HEK293 (cell line): ENCODE results near the gene ERGIC1.

Experiments
- EGR2 ChIP-seq: fragments of 450-650 bp; formaldehyde crosslinking; IDR thresholded peaks from 2 replicates; pipeline ENCODE4 v1.5.1; 2016; ENCODE audit warnings: low read depth, missing biosample characterization, missing genetic modification characterization
- HOXA7 ChIP-seq: sonication (generic); formaldehyde crosslinking; IDR thresholded peaks from 2 replicates; pipeline ENCODE4 v1.8.1; 2022; ENCODE audit warnings: missing genetic modification reagents, borderline replicate concordance
- KLF10 ChIP-seq: fragments of 450-650 bp; IDR thresholded peaks from 2 replicates; pipeline ENCODE4 v1.5.1; 2018; ENCODE audit warnings: missing biosample characterization, mild to moderate bottlenecking, missing genetic modification characterization
- KLF8 ChIP-seq: fragments of 450-650 bp; formaldehyde crosslinking; IDR thresholded peaks from 2 replicates; pipeline ENCODE4 v1.5.1; 2016; ENCODE audit warnings: missing biosample characterization, missing genetic modification characterization
- SCRT1 ChIP-seq: fragments of 450-650 bp; formaldehyde crosslinking; IDR thresholded peaks from 2 replicates; pipeline ENCODE4 v1.5.1; 2016; ENCODE audit warnings: missing biosample characterization, missing genetic modification characterization, borderline replicate concordance
- SETDB1 ChIP-seq: IDR thresholded peaks from one replicate; pipeline ENCODE4 v1.6.1; 2017; ENCODE audit warnings: mild to moderate bottlenecking, low read length, moderate library complexity, mixed read lengths; ENCODE audit not compliant: insufficient read length
- TCF7L2 ChIP-seq: IDR thresholded peaks from 2 replicates; pipeline ENCODE4 v1.6.1; 2011; ENCODE audit warnings: low read depth, mild to moderate bottlenecking, inconsistent platforms, low read length, moderate library complexity, borderline replicate concordance
- ZBTB1 ChIP-seq: fragments of 450-650 bp; formaldehyde crosslinking; IDR thresholded peaks from 2 replicates; pipeline ENCODE4 v1.5.1; 2016; ENCODE audit warnings: missing biosample characterization, missing genetic modification characterization
- ZBTB21 ChIP-seq: fragments of 450-650 bp; formaldehyde crosslinking; IDR thresholded peaks from 2 replicates; pipeline ENCODE4 v1.5.1; 2017; ENCODE audit warnings: missing biosample characterization, missing genetic modification characterization
- ZEB2 ChIP-seq: fragments of 450-650 bp; formaldehyde crosslinking; IDR thresholded peaks from 2 replicates; pipeline ENCODE4 v1.5.1; 2016; ENCODE audit warnings: missing biosample characterization, missing genetic modification characterization
- ZFP69B ChIP-seq: fragments of 450-650 bp; formaldehyde crosslinking; IDR thresholded peaks from 2 replicates; pipeline ENCODE4 v1.5.1; 2016; ENCODE audit warnings: missing biosample characterization, missing genetic modification characterization
- ZNF114 ChIP-seq: fragments of 450-650 bp; formaldehyde crosslinking; IDR thresholded peaks from 2 replicates; pipeline ENCODE4 v1.5.0; 2017; ENCODE audit warnings: missing biosample characterization, missing genetic modification characterization
- ZNF133 ChIP-seq: fragments of 450-650 bp; formaldehyde crosslinking; IDR thresholded peaks from 2 replicates; pipeline ENCODE4 v1.5.1; 2016; ENCODE audit warnings: missing biosample characterization, missing genetic modification characterization
- ZNF140 ChIP-seq: fragments of 450-650 bp; formaldehyde crosslinking; IDR thresholded peaks from 2 replicates; pipeline ENCODE4 v1.5.1; 2016; ENCODE audit warnings: missing biosample characterization, missing genetic modification characterization
- ZNF211 ChIP-seq: fragments of 450-650 bp; formaldehyde crosslinking; IDR thresholded peaks from 2 replicates; pipeline ENCODE4 v1.5.1; 2016; ENCODE audit warnings: low read depth, missing biosample characterization, missing genetic modification characterization
- ZNF266 ChIP-seq: fragments of 450-650 bp; formaldehyde crosslinking; IDR thresholded peaks from 2 replicates; pipeline ENCODE4 v1.5.1; 2016; ENCODE audit warnings: missing biosample characterization, missing genetic modification characterization, low read depth
- ZNF324 ChIP-seq: fragments of 450-650 bp; formaldehyde crosslinking; IDR thresholded peaks from 2 replicates; pipeline ENCODE4 v1.5.1; 2016; ENCODE audit warnings: missing biosample characterization, missing genetic modification characterization
- ZNF354C ChIP-seq: fragments of 450-650 bp; formaldehyde crosslinking; IDR thresholded peaks from 2 replicates; pipeline ENCODE4 v1.5.1; 2016; ENCODE audit warnings: missing biosample characterization, missing genetic modification characterization, low read depth, borderline replicate concordance
- ZNF37A ChIP-seq: fragments of 450-650 bp; IDR thresholded peaks from 2 replicates; pipeline ENCODE4 v1.5.1; 2018; ENCODE audit warnings: missing biosample characterization, missing genetic modification characterization
- ZNF391 ChIP-seq: fragments of 450-650 bp; formaldehyde crosslinking; IDR thresholded peaks from 2 replicates; pipeline ENCODE4 v1.5.1; 2016; ENCODE audit warnings: low read depth, missing biosample characterization, missing genetic modification characterization, borderline replicate concordance
- ZNF404 ChIP-seq: fragments of 450-650 bp; formaldehyde crosslinking; IDR thresholded peaks from 2 replicates; pipeline ENCODE4 v1.5.1; 2017; ENCODE audit warnings: missing biosample characterization, missing genetic modification characterization
- ZNF530 ChIP-seq: fragments of 450-650 bp; formaldehyde crosslinking; IDR thresholded peaks from 2 replicates; pipeline ENCODE4 v1.5.1; 2016; ENCODE audit warnings: low read depth, missing biosample characterization, missing genetic modification characterization
- ZNF544 ChIP-seq: fragments of 450-650 bp; formaldehyde crosslinking; IDR thresholded peaks from 2 replicates; pipeline ENCODE4 v1.5.0; 2017; ENCODE audit warnings: missing biosample characterization, missing genetic modification characterization
- ZNF629 ChIP-seq: fragments of 450-650 bp; formaldehyde crosslinking; IDR thresholded peaks from 2 replicates; pipeline ENCODE4 v1.5.1; 2017; ENCODE audit warnings: missing biosample characterization, missing genetic modification characterization
- ZNF658 ChIP-seq: fragments of 450-650 bp; formaldehyde crosslinking; IDR thresholded peaks from 2 replicates; pipeline ENCODE4; 2016; ENCODE audit warnings: missing biosample characterization, missing genetic modification characterization
- ZNF747 ChIP-seq: fragments of 450-650 bp; formaldehyde crosslinking; IDR thresholded peaks from 2 replicates; pipeline ENCODE4 v1.5.1; 2016; ENCODE audit warnings: missing biosample characterization, missing genetic modification characterization
- ZNF777 ChIP-seq: fragments of 450-650 bp; formaldehyde crosslinking; IDR thresholded peaks from 2 replicates; pipeline ENCODE4 v1.5.1; 2017; ENCODE audit warnings: missing biosample characterization, missing genetic modification characterization, borderline replicate concordance
- ZSCAN30 ChIP-seq: fragments of 450-650 bp; IDR thresholded peaks from 2 replicates; pipeline ENCODE4 v1.5.1; 2018; ENCODE audit warnings: missing biosample characterization, mild to moderate bottlenecking, missing genetic modification characterization, moderate library complexity
- TF ChIP-seq, protein P1 (sequence below): fragments of 450-650 bp; formaldehyde crosslinking; IDR thresholded peaks from 2 replicates; pipeline ENCODE4 v1.5.1; 2016; ENCODE audit warnings: missing biosample characterization, missing genetic modification characterization
- TF ChIP-seq, protein P2 (sequence below): fragments of 450-650 bp; formaldehyde crosslinking; IDR thresholded peaks from 2 replicates; pipeline ENCODE4 v1.5.1; 2016; ENCODE audit warnings: missing biosample characterization, missing genetic modification characterization
- TF ChIP-seq, protein P3 (sequence below): fragments of 450-650 bp; formaldehyde crosslinking; IDR thresholded peaks from 2 replicates; pipeline ENCODE4 v1.5.1; 2016; ENCODE audit warnings: missing biosample characterization, missing genetic modification characterization
- TF ChIP-seq, protein P4 (sequence below): fragments of 450-650 bp; IDR thresholded peaks from 2 replicates; pipeline ENCODE4 v1.5.1; 2018; ENCODE audit warnings: missing biosample characterization, missing genetic modification characterization
- TF ChIP-seq, protein P5 (sequence below): fragments of 450-650 bp; formaldehyde crosslinking; IDR thresholded peaks from 2 replicates; pipeline ENCODE4 v1.5.1; 2016; ENCODE audit warnings: missing biosample characterization, missing genetic modification characterization, borderline replicate concordance

ERGIC1 gene

DNA sequence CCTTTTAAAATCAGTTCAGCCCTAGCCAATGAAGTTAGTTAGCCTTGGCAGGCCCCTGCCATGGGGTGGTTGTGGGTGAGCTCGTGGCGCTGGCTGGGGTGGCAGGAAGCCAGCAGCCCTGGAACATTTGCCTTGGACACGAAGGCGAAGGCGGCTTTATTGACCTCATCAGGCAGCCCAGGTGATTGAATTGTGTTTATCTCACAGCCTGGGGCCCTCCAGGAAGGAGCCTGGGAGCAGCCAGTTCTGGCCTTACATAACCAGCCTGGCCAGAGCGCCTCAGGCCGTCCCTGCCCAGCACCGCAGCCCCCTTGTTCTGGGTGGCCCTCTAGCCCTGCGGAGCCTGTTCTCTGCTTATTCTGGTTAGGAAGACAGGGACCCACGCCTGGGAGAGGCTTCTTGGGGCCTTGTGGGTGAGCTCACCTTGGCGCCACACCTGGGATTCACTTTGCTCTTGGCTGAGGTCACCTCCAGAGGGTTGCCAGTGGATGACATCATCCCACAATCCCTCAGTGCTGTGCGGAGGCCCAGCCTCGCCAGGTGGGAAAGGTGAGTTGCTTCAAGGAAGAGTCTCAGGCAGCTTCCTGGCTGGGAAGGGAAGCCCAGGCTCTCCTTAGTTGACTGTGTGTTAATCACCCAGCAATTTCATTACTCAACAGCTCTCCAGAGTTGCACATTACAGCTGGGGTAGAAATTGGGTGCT is 70.7 kb downstream of the ERGIC1 start (continued):
- TF ChIP-seq, protein P1, sequence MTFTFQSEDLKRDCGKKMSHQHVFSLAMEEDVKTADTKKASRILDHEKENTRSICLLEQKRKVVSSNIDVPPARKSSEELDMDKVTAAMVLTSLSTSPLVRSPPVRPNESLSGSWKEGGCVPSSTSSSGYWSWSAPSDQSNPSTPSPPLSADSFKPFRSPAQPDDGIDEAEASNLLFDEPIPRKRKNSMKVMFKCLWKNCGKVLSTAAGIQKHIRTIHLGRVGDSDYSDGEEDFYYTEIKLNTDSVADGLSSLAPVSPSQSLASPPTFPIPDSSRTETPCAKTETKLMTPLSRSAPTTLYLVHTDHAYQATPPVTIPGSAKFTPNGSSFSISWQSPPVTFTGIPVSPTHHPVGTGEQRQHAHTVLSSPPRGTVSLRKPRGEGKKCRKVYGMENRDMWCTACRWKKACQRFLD (tag by site-specific recombination), result no peak
- no peak for TF ChIP-seq TCF7L2
- TF ChIP-seq ZNF404 (tag by site-specific recombination), result no peak
- no peak for TF ChIP-seq ZNF133 (tag by site-specific recombination)
- no peak for TF ChIP-seq ZNF324 (tag by site-specific recombination)
- no peak for TF ChIP-seq SCRT1
- TF ChIP-seq ZNF747 (tag by site-specific recombination), result no peak
- TF ChIP-seq, protein P2, sequence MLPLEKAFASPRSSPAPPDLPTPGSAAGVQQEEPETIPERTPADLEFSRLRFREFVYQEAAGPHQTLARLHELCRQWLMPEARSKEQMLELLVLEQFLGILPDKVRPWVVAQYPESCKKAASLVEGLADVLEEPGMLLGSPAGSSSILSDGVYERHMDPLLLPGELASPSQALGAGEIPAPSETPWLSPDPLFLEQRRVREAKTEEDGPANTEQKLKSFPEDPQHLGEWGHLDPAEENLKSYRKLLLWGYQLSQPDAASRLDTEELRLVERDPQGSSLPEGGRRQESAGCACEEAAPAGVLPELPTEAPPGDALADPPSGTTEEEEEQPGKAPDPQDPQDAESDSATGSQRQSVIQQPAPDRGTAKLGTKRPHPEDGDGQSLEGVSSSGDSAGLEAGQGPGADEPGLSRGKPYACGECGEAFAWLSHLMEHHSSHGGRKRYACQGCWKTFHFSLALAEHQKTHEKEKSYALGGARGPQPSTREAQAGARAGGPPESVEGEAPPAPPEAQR (tag by site-specific recombination), result no peak
- no peak; the same call in 1 of the 2 replicates for TF ChIP-seq EGR2 (tag by site-specific recombination)
- TF ChIP-seq KLF10 (tag by site-specific recombination), result peak; percentile 26; the same call in 1 of the 2 replicates
- TF ChIP-seq ZBTB21 (tag by site-specific recombination), result no peak
- no peak for TF ChIP-seq ZNF354C (tag by site-specific recombination)
- TF ChIP-seq ZNF629 (tag by site-specific recombination), result peak; percentile 69
- no peak for TF ChIP-seq ZNF391 (tag by site-specific recombination)
- no peak for TF ChIP-seq ZFP69B (tag by site-specific recombination)
- no peak for TF ChIP-seq ZNF266
- TF ChIP-seq, protein P3, sequence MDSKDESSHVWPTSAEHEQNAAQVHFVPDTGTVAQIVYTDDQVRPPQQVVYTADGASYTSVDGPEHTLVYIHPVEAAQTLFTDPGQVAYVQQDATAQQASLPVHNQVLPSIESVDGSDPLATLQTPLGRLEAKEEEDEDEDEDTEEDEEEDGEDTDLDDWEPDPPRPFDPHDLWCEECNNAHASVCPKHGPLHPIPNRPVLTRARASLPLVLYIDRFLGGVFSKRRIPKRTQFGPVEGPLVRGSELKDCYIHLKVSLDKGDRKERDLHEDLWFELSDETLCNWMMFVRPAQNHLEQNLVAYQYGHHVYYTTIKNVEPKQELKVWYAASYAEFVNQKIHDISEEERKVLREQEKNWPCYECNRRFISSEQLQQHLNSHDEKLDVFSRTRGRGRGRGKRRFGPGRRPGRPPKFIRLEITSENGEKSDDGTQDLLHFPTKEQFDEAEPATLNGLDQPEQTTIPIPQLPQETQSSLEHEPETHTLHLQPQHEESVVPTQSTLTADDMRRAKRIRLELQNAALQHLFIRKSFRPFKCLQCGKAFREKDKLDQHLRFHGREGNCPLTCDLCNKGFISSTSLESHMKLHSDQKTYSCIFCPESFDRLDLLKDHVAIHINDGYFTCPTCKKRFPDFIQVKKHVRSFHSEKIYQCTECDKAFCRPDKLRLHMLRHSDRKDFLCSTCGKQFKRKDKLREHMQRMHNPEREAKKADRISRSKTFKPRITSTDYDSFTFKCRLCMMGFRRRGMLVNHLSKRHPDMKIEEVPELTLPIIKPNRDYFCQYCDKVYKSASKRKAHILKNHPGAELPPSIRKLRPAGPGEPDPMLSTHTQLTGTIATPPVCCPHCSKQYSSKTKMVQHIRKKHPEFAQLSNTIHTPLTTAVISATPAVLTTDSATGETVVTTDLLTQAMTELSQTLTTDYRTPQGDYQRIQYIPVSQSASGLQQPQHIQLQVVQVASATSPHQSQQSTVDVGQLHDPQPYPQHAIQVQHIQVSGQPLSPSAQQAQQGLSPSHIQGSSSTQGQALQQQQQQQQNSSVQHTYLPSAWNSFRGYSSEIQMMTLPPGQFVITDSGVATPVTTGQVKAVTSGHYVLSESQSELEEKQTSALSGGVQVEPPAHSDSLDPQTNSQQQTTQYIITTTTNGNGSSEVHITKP (tag by site-specific recombination), result peak; percentile 77
- 0 out of 2 replicates have a peak, but pooled peaks have one; percentile 24 for TF ChIP-seq ZSCAN30 (tag by site-specific recombination)
- TF ChIP-seq ZNF211 (tag by site-specific recombination), result no peak
- no peak for TF ChIP-seq ZNF544 (tag by site-specific recombination)
- TF ChIP-seq, protein P4, sequence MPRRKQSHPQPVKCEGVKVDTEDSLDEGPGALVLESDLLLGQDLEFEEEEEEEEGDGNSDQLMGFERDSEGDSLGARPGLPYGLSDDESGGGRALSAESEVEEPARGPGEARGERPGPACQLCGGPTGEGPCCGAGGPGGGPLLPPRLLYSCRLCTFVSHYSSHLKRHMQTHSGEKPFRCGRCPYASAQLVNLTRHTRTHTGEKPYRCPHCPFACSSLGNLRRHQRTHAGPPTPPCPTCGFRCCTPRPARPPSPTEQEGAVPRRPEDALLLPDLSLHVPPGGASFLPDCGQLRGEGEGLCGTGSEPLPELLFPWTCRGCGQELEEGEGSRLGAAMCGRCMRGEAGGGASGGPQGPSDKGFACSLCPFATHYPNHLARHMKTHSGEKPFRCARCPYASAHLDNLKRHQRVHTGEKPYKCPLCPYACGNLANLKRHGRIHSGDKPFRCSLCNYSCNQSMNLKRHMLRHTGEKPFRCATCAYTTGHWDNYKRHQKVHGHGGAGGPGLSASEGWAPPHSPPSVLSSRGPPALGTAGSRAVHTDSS (tag by site-specific recombination), result no peak
- TF ChIP-seq SETDB1, result no peak
- no peak for TF ChIP-seq ZNF530 (tag by site-specific recombination)
- TF ChIP-seq ZBTB1 (tag by site-specific recombination), result no peak
- TF ChIP-seq, protein P5, sequence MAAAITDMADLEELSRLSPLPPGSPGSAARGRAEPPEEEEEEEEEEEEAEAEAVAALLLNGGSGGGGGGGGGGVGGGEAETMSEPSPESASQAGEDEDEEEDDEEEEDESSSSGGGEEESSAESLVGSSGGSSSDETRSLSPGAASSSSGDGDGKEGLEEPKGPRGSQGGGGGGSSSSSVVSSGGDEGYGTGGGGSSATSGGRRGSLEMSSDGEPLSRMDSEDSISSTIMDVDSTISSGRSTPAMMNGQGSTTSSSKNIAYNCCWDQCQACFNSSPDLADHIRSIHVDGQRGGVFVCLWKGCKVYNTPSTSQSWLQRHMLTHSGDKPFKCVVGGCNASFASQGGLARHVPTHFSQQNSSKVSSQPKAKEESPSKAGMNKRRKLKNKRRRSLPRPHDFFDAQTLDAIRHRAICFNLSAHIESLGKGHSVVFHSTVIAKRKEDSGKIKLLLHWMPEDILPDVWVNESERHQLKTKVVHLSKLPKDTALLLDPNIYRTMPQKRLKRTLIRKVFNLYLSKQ (tag by site-specific recombination), result no peak
- no peak for TF ChIP-seq ZNF658 (tag by site-specific recombination)
- no peak for TF ChIP-seq ZNF114
- TF ChIP-seq ZEB2 (tag by site-specific recombination), result peak; percentile 71
- TF ChIP-seq KLF8, result peak; percentile 48
- TF ChIP-seq ZNF777 (tag by site-specific recombination), result no peak
- no peak for TF ChIP-seq HOXA7
- no peak for TF ChIP-seq ZNF140 (tag by site-specific recombination)
- no peak for TF ChIP-seq ZNF37A (tag by site-specific recombination)
